ENCODE measurements around the gene CHID1.
A peak's percentile ranks its signal among the peaks of the same experiment; 100 is the strongest.

CHID1 gene

GRCh38 chr11:888310-889212, 22.0 kb downstream of the CHID1 start:
- DNase-seq (ENCODE audit: low spot score) = no peak

- DNase-seq (ENCODE audit: low spot score) = no peak
Measured at GRCh38 chr11:887589-887988, 23.0 kb downstream of the CHID1 start.

GRCh38 chr11:886568-886967, 24.0 kb downstream of the CHID1 start:
- no peak for DNase-seq (ENCODE audit: low spot score)

DNA sequence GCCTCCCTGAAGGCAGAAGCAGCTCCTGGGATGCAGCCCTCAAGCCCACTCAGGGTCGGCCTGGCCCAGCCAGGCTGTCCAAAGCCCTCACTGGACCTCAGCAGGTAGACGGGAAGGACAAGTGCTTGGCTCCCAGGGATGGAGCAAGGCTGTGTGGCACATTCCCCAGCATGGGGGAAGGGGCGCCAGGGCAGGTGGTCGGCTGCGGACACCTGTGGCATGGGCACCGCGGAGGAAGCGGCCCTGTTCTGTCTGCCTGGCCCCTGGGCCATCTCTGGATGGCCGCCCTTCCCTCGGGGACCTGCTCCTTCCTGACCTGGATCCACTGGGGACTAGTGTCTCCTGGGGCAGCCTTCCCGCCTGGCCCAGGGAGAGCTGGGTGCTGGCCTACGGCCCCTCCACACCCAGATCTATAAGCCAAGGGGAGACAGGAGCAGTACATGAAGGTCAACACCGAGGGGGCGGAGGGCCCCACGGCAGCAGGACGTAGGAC, 26.0 kb downstream of the CHID1 start:
- no peak for DNase-seq (ENCODE audit: low spot score)

DNA sequence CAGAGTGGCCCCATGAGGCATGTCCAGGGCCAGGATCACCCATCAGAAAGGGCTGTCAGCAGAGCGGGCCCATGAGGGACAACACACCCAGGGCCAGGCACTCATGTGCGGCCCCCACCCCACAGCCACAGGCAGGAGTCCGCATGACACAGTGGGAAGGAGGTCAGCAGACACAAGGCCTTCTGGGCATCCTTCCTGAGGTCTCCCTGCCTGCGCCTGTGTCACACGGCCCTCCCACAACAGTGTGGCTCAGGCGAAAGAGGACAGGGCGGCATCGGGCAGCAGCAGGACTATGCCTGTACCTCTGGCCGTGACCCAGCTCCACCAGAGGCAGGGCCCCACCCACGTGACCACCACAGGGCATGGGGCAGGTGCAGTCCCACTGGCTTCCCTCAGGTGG, 27.1 kb downstream of the CHID1 start:
- DNase-seq (ENCODE audit: low spot score) = no peak

- no peak for DNase-seq (ENCODE audit: low spot score)
Measured at GRCh38 chr11:882596-882995, 28.0 kb downstream of the CHID1 start.

DNA sequence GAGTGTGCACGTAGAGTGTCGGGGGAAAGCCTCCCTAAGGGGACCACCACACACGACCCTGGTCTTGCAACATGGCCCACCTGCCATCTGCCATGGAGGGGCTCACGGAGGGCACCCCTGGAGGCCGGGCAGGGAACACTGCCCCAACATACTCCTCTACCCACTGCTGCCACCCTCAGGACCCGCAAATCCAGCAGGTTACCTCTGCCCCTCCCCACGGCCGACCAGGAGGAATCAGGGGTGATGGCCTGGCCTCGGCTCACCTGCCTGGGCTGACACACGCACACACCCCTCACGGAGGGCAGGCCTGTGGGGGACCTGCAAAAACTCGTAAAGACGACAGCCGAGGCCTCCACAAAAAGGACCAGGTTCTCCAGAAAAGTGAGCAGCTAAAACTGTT, 30.2 kb downstream of the CHID1 start:
- DNase-seq (ENCODE audit: low spot score) = no peak

DNA sequence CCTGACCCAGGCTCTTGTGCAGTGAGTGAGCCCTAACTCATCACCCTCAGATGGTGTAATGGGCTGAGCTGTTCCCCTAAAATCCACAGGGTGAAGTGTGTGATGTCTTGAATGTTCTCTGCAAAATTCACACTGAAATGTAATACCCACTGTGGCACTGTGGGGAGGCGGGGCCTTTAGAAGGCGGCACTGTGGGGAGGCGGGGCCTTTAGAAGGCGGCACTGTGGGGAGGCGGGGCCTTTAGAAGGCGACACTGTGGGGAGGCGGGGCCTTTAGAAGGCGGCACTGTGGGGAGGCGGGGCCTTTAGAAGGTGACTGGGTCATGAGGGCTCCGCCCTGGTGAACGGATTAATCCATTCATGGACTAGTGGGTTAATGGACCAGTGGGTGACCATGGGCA, 33.0 kb downstream of the CHID1 start:
- peak; percentile 15 for DNase-seq (ENCODE audit: low spot score)

DNA sequence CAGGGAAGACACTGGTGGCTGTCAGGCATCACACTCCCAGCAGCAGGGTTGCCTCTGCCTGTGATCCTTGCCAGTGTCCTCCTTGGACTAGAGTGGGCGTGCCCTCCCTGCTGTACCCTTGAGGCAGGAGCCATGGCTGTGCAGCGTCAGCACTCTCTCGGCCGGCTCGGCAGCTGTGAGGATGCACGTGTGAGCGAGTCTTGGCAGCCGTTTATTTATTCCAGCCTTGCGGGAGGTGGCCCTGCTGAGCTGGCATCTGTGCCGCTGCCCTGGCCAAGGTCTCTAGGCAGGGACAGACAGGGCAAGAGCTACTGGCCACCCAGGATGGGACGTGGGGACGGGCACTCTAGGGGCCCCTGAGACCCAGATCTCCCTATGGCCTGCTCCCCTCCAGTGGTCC, 34.1 kb downstream of the CHID1 start:
- DNase-seq (ENCODE audit: low spot score) = no peak

GRCh38 chr11:875769-876301, 34.8 kb downstream of the CHID1 start:
- no peak for DNase-seq (ENCODE audit: low spot score)

DNA sequence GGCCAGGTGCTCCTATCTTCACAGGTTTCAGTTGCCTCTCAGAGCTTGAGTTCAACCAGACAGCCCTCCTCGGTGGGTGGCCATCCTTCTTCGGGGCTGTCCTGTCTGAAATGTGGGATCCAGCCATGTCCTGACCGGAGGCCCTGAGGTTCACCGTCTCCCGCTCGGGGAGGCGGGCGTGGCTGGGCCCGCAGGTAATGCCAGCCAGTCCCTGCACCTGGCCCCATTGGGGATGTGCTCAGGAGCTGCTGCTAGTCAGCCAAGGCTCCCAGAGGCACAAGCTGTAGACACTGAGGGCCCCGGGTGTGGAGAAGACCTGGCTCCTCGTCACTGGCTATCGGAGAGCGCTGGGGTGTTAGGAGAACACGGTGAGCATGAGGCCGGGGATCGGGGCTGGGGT, 35.4 kb downstream of the CHID1 start:
- no peak for DNase-seq (ENCODE audit: low spot score)

DNA sequence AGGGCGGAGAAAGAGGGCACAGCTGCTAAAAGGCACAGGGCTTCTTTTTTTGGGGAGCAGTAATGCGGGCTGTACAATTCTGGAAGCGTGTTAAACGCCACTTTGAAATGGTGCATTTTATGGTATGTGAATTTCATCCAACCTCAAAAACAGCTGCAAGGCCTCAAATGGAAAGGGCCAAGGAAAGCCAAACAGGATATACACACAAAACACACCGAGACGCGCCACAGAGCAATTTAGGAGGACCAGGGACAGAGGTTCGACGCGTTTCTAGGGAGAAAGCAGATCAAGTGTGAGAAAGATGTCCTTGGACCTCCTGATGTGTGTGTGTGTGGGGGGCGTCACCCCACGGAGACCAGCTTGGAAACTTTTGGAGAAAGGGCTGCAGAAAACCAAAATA, 36.9 kb downstream of the CHID1 start:
- DNase-seq (ENCODE audit: low spot score) = no peak

DNA sequence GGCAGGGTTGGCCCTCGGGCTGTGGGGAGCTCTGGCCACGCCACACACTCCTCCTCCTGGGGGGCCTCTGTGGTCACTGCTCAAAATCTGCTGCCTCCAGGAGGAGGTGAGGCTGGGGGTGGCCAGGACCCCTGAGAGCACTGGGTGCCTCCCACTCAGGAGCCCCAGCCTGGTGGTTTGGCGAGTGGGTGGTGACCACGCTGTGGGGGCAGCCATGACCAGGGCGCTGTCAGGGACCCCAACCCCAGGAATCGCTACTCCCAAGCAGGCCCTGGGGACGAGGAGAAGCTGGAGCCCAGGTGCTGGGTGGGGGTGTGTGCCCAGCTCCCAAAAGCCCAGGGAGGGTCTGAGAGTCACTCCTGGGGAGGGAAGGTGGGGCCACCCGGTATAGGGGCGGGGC, 37.8 kb downstream of the CHID1 start:
- DNase-seq (ENCODE audit: low spot score) = no peak

DNA sequence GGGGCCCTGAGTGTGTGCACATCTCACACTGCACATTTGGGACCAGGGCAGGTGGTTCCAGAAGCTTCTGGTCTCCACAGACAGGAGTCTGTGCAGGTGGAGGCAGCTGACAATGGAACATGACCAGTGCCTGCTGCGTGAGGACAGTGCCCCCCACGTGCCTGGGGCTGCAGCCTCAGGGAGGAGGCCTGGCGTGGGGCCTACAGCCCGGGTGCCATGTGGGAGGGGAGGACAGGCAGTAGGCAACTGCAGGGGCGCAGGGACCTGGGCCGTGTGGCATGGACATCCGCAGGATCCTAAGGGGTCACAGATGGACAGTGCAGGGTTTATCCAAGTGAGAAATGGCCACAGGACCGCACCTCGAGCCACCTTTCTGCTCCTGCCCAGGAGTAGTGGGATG, 39.1 kb downstream of the CHID1 start:
- DNase-seq (ENCODE audit: low spot score) = no peak

DNA sequence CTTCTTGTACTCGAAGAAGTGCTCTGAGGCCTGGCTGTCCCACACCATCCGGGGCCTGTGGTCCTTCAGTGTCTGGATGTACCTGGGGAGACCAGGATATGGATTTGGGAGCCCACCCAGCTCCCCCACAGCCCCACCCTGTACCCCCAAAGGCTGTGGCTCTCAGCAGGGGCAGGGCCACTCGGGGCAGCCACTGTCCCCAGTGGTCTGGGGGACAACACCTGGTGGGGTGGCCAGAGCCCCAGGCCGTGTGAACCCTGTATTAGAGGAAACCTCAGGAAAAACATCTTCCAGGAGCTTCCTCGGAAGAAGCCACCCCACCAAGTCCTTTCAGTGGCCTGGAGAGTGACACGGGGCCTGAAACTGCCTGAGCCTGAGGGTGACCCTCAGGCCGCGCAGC, 40.2 kb downstream of the CHID1 start:
- DNase-seq (ENCODE audit: low spot score) = no peak

- no peak for DNase-seq (ENCODE audit: low spot score)
Measured at GRCh38 chr11:870127-870413, 40.5 kb downstream of the CHID1 start.

DNA sequence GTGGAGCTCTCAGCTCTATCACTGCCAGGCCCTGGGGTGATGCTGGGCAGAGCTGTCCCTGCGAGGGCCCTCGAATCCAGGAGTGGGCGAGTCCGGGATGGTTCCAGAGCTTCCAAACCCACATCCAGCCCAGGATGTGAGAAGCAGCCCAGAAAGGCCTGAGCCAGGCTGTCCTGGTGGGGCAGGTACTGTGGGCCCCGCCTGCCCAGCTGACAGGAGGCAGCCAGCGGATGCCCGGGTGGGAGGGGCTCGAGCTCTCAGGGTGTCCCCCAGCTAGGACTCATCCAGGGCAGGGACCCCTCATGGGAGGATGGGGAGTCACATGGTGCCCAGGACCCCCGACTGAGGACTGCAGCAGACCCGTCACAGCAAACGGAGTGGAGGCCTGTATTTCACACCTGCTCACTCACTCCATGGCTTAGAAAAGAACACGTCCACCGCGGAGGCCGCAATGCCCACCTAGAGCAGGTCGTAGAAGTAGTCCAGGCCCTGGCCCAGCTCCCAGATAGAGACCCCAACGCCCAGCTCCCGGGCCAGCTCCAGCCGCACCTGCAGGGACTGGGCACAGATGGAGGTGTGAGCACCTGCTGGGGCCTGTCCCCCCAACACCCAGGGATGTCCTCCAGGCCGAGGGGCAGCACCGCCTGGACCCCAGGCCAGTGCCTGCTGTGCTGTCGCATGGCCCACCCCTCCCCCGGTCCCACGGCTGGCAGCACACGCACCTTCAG, 41.0 kb downstream of the CHID1 start:
- DNase-seq (ENCODE audit: low spot score) = no peak

DNA sequence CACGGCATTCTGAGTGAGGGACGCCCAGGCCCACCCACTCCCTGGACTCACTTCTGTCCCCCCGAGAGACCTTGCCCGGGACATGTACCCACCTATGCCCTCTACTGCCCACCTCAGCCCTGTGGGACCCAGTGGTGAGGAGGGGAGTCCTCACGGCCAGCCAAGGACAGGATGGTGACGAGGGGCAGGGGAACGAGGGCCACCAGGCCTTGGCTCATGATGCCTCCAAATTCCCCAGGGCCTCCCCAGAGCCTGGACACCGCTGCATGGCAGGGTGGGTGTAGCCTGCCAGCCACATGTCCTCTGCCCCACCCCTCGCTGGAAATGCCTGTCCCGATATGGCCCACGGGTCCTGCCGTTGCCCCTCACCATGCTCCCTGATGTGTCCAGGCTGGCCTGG, 41.8 kb downstream of the CHID1 start:
- no peak for DNase-seq (ENCODE audit: low spot score)

GRCh38 chr11:868394-868793, 42.2 kb downstream of the CHID1 start:
- no peak for DNase-seq (ENCODE audit: low spot score)

GRCh38 chr11:867856-868358, 42.7 kb downstream of the CHID1 start:
- no peak for DNase-seq (ENCODE audit: low spot score)

- no peak for DNase-seq (ENCODE audit: low spot score)
Measured at GRCh38 chr11:866481-866880, 44.1 kb downstream of the CHID1 start.

DNA sequence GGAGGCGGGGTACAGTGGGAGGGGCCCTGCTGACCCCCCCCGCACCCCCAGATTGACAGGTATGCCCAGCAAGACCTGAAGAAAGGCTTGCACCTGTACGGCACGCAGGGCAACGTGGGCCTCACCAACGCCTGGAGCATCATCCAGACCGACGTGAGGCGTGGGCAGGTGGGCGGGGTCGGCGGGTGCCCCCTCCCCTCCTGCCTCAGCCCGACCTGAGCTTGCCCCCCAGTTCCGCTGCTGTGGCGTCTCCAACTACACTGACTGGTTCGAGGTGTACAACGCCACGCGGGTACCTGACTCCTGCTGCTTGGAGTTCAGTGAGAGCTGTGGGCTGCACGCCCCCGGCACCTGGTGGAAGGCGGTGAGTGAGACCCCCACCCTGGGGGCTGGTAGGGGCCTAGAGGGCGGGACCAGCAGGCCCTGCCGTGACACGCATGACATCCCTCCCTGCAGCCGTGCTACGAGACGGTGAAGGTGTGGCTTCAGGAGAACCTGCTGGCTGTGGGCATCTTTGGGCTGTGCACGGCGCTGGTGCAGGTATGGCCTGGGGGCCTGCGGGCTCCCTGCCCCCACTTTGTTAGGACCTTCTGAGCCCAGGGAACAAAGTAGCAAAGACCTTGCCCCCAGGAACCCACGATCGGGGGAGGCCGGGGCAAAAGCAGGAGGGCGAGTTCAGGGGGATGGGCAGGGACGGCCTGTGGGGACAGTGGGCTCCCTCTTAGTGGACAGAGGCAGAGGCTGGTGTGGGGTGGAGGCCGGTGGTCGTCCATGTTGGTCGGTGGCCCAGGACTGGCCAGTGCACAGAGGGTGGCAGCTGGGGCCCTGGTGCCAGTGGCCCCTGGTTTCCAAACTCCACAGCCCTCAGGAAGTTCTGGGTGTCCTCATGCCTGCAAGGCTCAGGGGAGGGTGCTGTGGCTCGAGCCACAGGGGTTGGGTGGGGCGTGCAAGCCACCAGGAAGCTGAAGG, 44.9 kb downstream of the CHID1 start:
- DNase-seq (ENCODE audit: low spot score) = no peak
